ENCODE measurements around the gene PPM1J.
"Not testable (repeated sequence)": the region's sequence is repeated elsewhere in the genome, so short reads cannot be mapped to it uniquely, and the experiment has no call there.

PPM1J gene

GRCh38 chr1:112727716-112728115 is 12.6 kb upstream of the PPM1J start:
- TF ChIP-seq ZFX (IDR thresholded peaks at IDR 0.05) (no peak), CTCF (conservative IDR thresholded peaks at IDR 0.05) (no peak)
- no peak overlapping the region for H3K27ac ChIP-seq

GRCh38 chr1:112724240-112724639 is 9.1 kb upstream of the PPM1J start:
- not testable (repeated sequence) for H3K27ac ChIP-seq

- H3K27ac ChIP-seq, result no peak overlapping the region
- TF ChIP-seq ZFX (IDR thresholded peaks at IDR 0.05) (no peak), CTCF (conservative IDR thresholded peaks at IDR 0.05) (no peak)
Observed at GRCh38 chr1:112723511-112723839, 8.3 kb upstream of the PPM1J start.

GRCh38 chr1:112722601-112723510 is 7.7 kb upstream of the PPM1J start:
- TF ChIP-seq CTCF (conservative IDR thresholded peaks at IDR 0.05) (no peak), ZFX (IDR thresholded peaks at IDR 0.05) (no peak)
- no peak overlapping the region for H3K27ac ChIP-seq

GRCh38 chr1:112721966-112722524 is 6.9 kb upstream of the PPM1J start:
- H3K27ac ChIP-seq, result no peak overlapping the region
- TF ChIP-seq ZFX (IDR thresholded peaks at IDR 0.05), result no peak
- TF ChIP-seq CTCF (conservative IDR thresholded peaks at IDR 0.05), result no peak

- H3K27ac ChIP-seq, result not testable (repeated sequence)
Observed at GRCh38 chr1:112721294-112721693, 6.2 kb upstream of the PPM1J start.

- TF ChIP-seq ZFX (IDR thresholded peaks at IDR 0.05), result no peak
- TF ChIP-seq CTCF (conservative IDR thresholded peaks at IDR 0.05), result no peak
- no peak overlapping the region for H3K27ac ChIP-seq
Observed at GRCh38 chr1:112720800-112721199, 5.7 kb upstream of the PPM1J start.

GRCh38 chr1:112719706-112720105 is 4.6 kb upstream of the PPM1J start:
- H3K27ac ChIP-seq, result no peak overlapping the region
- no peak for TF ChIP-seq CTCF (conservative IDR thresholded peaks at IDR 0.05)
- no peak for TF ChIP-seq ZFX (IDR thresholded peaks at IDR 0.05)
